Pancreas (tissue), 10 donors: Measurements from ENCODE around the gene LMAN1L. TPM values are rescaled to one million over a fixed set of nuclear protein-coding genes. Genes with fewer than 3 reads are reported as not detected.

Experiments used
- ATAC-seq, 4 donors: fragments of 200-7000 bp; cut with Tn5 transposase; one replicate each; pipeline versions ENCODE4 v1.8.0 to v1.9.1; 2020; ENCODE audit warnings: mild to moderate bottlenecking in 4 of 4, moderate library complexity in 4 of 4
- DNase-seq, 6 donors: peaks; one replicate each; pipeline ENCODE4 v3.0.0-alpha.2; 2020
- FAIRE-seq: peaks from 2 replicates; lab custom pipeline; 2012; peaks lifted over from hg19 to GRCh38; lab: Jason Lieb, UNC
- H3K27ac ChIP-seq, 4 donors: fragments of 200-600 bp; sonication (generic); 1 replicate in 3 of 4; 2 replicates in 1 of 4; pipeline versions ENCODE4 v1.5.0 to v1.8.0; 2020
- H3K27me3 ChIP-seq, 4 donors: fragments of 200-600 bp; one replicate each; pipeline ENCODE4 v1.8.0; 2021
- H3K36me3 ChIP-seq, 3 donors: fragments of 200-600 bp; sonication (generic) in 1 of 3; one replicate each; pipeline versions ENCODE4 v1.5.0 to v1.8.0; 2020 to 2021
- H3K4me1 ChIP-seq, 3 donors: fragments of 200-600 bp; one replicate each; pipeline ENCODE4 v1.8.0; 2021
- H3K4me3 ChIP-seq, 4 donors: fragments of 200-600 bp; sonication (generic) in 2 of 4; one replicate each; pipeline versions ENCODE4 v1.5.0 to v1.8.0; 2020 to 2021
- H3K9me3 ChIP-seq, 4 donors: fragments of 200-600 bp; one replicate each; pipeline ENCODE4 v1.8.0; 2021
- WGBS, 2 donors: extraction: QIAGEN DNeasy Blood & Tissue Kit; methylation state at CpG; one replicate each; pipeline ENCODE4 v1.1.7; 2013; 5-methylcytosine and 5-hydroxymethylcytosine counted together
- intact Hi-C, 3 donors: fragments of 100-400 bp; cut with DNase I; formaldehyde crosslinking; loops; one replicate each; pipeline versions ENCODE4 v1.11.1 to v1.14.2; 2022
- polyA plus RNA-seq, 2 donors: library from polyadenylated mRNA; stranded (reverse); fragments of 200-250 nt; gene quantifications; one replicate each; pipeline ENCODE4 v1.2.3, GENCODE V29; 2013
- total RNA-seq, 6 donors: library from RNA; stranded (reverse); fragmentation: NEBNext Ultra II Directional in 4 of 6; extraction: Animal tissue kit (Norgen Biotek cat#: 25700) in 4 of 6; gene quantifications; one replicate each; pipeline versions ENCODE4 v1.2.1 to v1.2.4, GENCODE V29; 2021 to 2023
- TF ChIP-seq, protein P1 (sequence below), 4 donors: fragments of 200-600 bp; sonication (generic) in 3 of 4; IDR thresholded peaks; one replicate each; pipeline versions ENCODE4 v1.5.0 to v1.8.0; 2021; ENCODE audit warnings: antibody characterized with exemption in 4 of 4
- donor health status: healthy with polysubstance abuse.
- donor health status: DM: no; HTN: no; CAD: no; lungs with moderate emphysema.
- donor health status: DM: no; HTN: no; CAD: no.
- donor health status: control.
- donor health status: control.
- donor health status: Bipolar disorder and iron deficiency.
- donor health status: DM: yes; HTN: yes; CAD: no.
- donor health status: DM: no; HTN: no; CAD: no.
- donor health status: DM: no; HTN: no; CAD: no.
- donor health status: DM: yes; HTN: yes; CAD: no.

LMAN1L gene
- total and polyA plus RNA-seq, 8 donors = 0.14 TPM; not detected in 7

DNA sequence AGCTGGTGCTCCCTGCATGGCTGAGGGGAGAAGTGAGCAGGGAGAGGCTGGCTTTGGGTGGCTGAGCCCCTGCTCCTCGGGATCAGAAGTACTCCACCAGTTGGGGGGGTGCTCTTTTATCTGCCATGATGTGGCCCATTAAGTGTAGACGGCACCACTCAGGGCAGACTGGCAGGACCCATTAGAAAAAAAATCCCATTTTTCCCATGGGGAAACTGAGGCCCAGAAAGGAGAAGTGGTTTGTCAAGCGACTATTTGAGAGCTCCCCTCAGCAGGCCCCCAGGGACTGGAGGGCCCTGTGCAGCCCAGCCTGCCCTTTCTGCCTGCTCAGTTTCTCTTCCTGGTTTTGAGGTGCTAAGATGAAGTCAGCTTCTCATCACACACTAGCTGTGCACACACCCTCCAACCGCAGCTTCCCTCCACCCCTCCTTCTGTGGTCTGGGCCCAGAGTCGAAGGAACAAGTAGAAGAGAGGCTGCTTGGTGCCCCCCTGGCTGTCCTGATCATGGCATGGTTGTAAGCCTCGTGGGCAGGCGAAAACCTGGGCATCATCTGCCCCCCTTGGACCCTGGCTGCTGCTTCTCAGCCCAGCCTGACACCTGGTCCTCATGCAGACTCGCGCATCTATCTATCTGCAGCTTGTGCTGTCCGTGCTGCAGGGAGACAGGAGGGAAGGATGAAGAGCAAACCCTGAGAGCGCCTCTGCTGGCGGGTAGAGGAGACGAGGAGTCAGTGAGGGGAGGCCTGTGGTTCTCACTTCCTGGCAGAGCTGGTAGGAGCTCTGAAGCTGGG, 25.2 kb upstream of the LMAN1L start:
- WGBS, 2 donors = 75 to 81% methylated on average over 13 of the region's 13 CpGs
- peak in 1 of 6 donors; percentile 70 for DNase-seq
- H3K36me3 ChIP-seq = no peaks in the 10 kb centered on the region
- TF ChIP-seq, protein P1, sequence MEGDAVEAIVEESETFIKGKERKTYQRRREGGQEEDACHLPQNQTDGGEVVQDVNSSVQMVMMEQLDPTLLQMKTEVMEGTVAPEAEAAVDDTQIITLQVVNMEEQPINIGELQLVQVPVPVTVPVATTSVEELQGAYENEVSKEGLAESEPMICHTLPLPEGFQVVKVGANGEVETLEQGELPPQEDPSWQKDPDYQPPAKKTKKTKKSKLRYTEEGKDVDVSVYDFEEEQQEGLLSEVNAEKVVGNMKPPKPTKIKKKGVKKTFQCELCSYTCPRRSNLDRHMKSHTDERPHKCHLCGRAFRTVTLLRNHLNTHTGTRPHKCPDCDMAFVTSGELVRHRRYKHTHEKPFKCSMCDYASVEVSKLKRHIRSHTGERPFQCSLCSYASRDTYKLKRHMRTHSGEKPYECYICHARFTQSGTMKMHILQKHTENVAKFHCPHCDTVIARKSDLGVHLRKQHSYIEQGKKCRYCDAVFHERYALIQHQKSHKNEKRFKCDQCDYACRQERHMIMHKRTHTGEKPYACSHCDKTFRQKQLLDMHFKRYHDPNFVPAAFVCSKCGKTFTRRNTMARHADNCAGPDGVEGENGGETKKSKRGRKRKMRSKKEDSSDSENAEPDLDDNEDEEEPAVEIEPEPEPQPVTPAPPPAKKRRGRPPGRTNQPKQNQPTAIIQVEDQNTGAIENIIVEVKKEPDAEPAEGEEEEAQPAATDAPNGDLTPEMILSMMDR (IDR thresholded peaks at IDR 0.05) = no peak
- peaks cover 0 to 36% (median 0%) of the 10 kb centered on the region in 3 donors for H3K4me1 ChIP-seq
- intact Hi-C loops = no loop called here
- ATAC-seq = peak in 3 of 4 donors; percentile 42 to 62 (median 53)
- no peaks in the 10 kb centered on the region for H3K27me3 ChIP-seq
- H3K4me3 ChIP-seq = no peak overlapping the region
- FAIRE-seq = no peak
- no peaks in the 10 kb centered on the region for H3K9me3 ChIP-seq
- H3K27ac ChIP-seq = peak overlapping the region in 2 of 4 donors; percentile 6 to 64

DNA sequence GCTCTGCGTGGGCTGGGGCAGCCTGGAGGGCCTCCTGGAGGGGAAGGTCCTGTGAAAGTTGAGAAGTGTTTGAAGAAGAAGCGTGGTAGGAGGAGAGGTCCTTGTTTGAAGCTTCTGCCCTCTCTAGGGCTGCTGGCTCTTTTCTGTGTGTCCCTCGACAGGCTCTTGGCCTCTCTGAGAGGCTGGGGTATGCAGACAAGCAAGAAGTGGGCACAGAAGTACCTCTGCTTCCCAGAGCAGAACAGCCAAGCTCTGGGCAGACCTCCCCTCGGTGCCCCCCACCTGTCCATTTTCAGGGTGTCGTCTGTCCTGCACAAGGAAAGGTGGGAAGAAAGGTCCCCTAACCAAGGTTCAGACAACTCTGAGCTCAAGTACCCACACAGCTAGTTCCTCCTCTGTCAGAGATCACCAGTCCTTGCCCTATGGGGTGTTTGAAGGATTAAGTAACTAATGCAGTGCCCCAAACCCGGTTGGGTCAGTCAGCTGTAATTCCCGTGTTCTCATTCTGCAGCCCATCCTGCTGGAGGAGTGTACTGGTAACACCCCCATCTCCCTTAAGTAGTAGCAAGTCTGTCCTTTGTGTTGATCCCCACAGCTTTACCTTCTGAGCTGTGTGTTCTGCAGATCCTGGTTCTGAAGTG, 24.5 kb upstream of the LMAN1L start:
- Histone ChIP-seq H3K27me3 (no peaks in the 10 kb centered on the region), H3K4me1 (peaks cover 0 to 32% (median 0%) of the 10 kb centered on the region in 3 donors), H3K9me3 (no peaks in the 10 kb centered on the region), H3K27ac (peak overlapping the region in 2 of 4 donors; percentile 6 to 64), H3K4me3 (peak overlapping the region in 1 of 4 donors; percentile 12), H3K36me3 (no peaks in the 10 kb centered on the region)
- DNase-seq (no peak), ATAC-seq (peak in 1 of 4 donors; percentile 15), FAIRE-seq (no peak)
- TF ChIP-seq, protein P1 (IDR thresholded peaks at IDR 0.05) = no peak
- intact Hi-C loops = no loop called here
- 57 to 72% methylated on average over 7 of the region's 7 CpGs for WGBS, 2 donors

DNA sequence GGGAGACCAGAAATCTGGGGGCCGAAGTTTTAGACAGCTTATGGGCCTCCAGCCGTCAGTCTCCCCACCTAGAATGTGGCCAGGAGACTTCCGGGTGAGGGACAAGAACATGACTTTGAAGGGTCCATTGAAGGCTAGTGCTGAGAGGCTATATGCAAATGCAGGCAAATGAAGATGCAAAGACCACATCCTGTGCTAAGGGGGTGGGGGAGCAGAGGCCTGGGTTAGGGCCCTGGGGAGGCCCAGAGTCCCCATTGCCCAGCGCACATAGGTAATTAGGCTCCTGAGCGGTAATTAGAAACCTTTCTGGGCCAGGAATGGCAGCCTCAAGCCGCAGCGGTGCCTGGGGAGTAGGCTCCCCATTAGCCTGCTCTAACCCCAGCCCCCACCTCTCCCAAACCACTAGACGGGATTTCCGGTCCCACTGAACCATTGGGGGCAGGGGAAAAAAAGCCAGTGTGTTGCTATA, 23.9 kb upstream of the LMAN1L start:
- 79 to 80% methylated on average over 9 of the region's 9 CpGs for WGBS, 2 donors
- peak overlapping the region in 1 of 4 donors; percentile 12 for H3K4me3 ChIP-seq
- no peak for DNase-seq

DNA sequence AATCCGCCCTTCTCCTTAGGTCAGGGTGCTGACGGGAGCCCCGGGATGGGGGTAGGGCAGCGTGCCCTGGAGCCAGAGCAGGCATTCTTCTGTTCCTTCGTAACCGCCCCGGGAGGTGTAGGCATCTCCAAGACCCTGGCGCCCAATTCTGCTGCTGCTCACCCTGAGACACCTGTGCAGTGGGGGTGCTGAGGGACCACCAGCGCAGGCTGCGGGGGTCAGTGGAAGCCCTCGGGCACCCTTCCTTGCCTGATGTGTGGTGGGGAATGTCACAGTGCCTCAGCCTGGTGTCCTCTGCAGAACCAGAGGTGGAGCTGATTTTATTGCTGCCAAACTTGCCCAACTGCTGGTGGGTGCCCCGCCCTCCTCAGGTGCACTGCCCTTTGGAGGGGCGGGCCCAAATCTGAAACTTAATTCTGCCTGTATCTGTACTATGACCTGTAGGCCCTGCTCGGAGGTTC, 23.4 kb upstream of the LMAN1L start:
- DNase-seq = no peak

More for the DNA sequence above, 23.9 kb upstream of the LMAN1L start:
- Histone ChIP-seq H3K4me1 (peaks cover 0 to 27% (median 0%) of the 10 kb centered on the region in 3 donors), H3K27me3 (no peaks in the 10 kb centered on the region), H3K27ac (peak overlapping the region in 2 of 4 donors; percentile 6 to 64), H3K36me3 (no peaks in the 10 kb centered on the region), H3K9me3 (no peaks in the 10 kb centered on the region)
- ATAC-seq = no peak
- no peak for FAIRE-seq
- TF ChIP-seq, protein P1 (IDR thresholded peaks at IDR 0.05) = no peak
- intact Hi-C loops = no loop called here

More for the DNA sequence above, 23.4 kb upstream of the LMAN1L start:
- no peaks in the 10 kb centered on the region for H3K27me3 ChIP-seq
- H3K4me1 ChIP-seq = peaks cover 0 to 26% (median 0%) of the 10 kb centered on the region in 3 donors
- no peak for FAIRE-seq
- H3K4me3 ChIP-seq = peak overlapping the region in 1 of 4 donors; percentile 12
- H3K9me3 ChIP-seq = no peaks in the 10 kb centered on the region
- intact Hi-C loops = no loop called here
- ATAC-seq = peak in 1 of 4 donors; percentile 35
- no peaks in the 10 kb centered on the region for H3K36me3 ChIP-seq
- TF ChIP-seq, protein P1 (IDR thresholded peaks at IDR 0.05) = no peak
- peak overlapping the region in 1 of 4 donors; percentile 64 for H3K27ac ChIP-seq
- 72 to 81% methylated on average over 14 of the region's 14 CpGs for WGBS, 2 donors
